ENCODE measurements around the gene ZNF226.

ZNF226 gene

GRCh38 chr19:44182145-44182544 is 17.2 kb downstream of the ZNF226 start:
- no peaks in the 10 kb centered on the region for H4K20me1 ChIP-seq (ENCODE audit: insufficient read depth, low read length)
- no peak overlapping the region for H3K4me2 ChIP-seq (ENCODE audit: low read length)
- no peak overlapping the region for H3K9ac ChIP-seq (ENCODE audit: low read length)
- no peaks in the 10 kb centered on the region for H3K79me2 ChIP-seq (ENCODE audit: low read length)
- H3K27me3 ChIP-seq (ENCODE audit: low read depth, low read length) = no peaks in the 10 kb centered on the region
- TF ChIP-seq CTCF (IDR thresholded peaks at IDR 0.05; ENCODE audit: low read depth, low read length) (no peak), EZH2phosphoT487 (IDR thresholded peaks at IDR 0.05; ENCODE audit: low read depth) (no peak)
- H2AFZ ChIP-seq (ENCODE audit: low read depth, low read length) = no peak overlapping the region
- no peak overlapping the region for H3K27ac ChIP-seq (ENCODE audit: low read length)
- H3K36me3 ChIP-seq (replicated peaks; ENCODE audit: low read depth, low read length) = peaks cover 13% of the 10 kb centered on the region
- peaks cover 19% of the 10 kb centered on the region; the same call in 1 of the 2 replicates for H3K9me3 ChIP-seq (ENCODE audit: insufficient read depth, low read length)
- H3K4me3 ChIP-seq (ENCODE audit: low read length) = no peak overlapping the region
- H3K4me1 ChIP-seq (ENCODE audit: low read length) = no peaks in the 10 kb centered on the region

GRCh38 chr19:44190020-44190419 is 25.1 kb downstream of the ZNF226 start:
- no peak overlapping the region for H3K4me3 ChIP-seq (ENCODE audit: low read length)
- no peak overlapping the region for H3K9ac ChIP-seq (ENCODE audit: low read length)
- peaks cover 3% of the 10 kb centered on the region; the same call in 1 of the 2 replicates for H3K9me3 ChIP-seq (ENCODE audit: insufficient read depth, low read length)
- H3K27me3 ChIP-seq (ENCODE audit: low read depth, low read length) = no peaks in the 10 kb centered on the region
- H2AFZ ChIP-seq (ENCODE audit: low read depth, low read length) = no peak overlapping the region
- no peak overlapping the region for H3K4me2 ChIP-seq (ENCODE audit: low read length)
- H3K4me1 ChIP-seq (ENCODE audit: low read length) = no peaks in the 10 kb centered on the region
- no peaks in the 10 kb centered on the region for H4K20me1 ChIP-seq (ENCODE audit: insufficient read depth, low read length)
- TF ChIP-seq CTCF (IDR thresholded peaks at IDR 0.05; ENCODE audit: low read depth, low read length) (no peak), EZH2phosphoT487 (IDR thresholded peaks at IDR 0.05; ENCODE audit: low read depth) (no peak)
- no peaks in the 10 kb centered on the region for H3K79me2 ChIP-seq (ENCODE audit: low read length)
- H3K36me3 ChIP-seq (replicated peaks; ENCODE audit: low read depth, low read length) = no peaks in the 10 kb centered on the region
- no peak overlapping the region for H3K27ac ChIP-seq (ENCODE audit: low read length)

- H2AFZ ChIP-seq (ENCODE audit: low read depth, low read length) = no peak overlapping the region
- no peak overlapping the region for H3K4me3 ChIP-seq (ENCODE audit: low read length)
- no peaks in the 10 kb centered on the region; the same call in 1 of the 2 replicates for H3K9me3 ChIP-seq (ENCODE audit: insufficient read depth, low read length)
- H3K79me2 ChIP-seq (ENCODE audit: low read length) = no peaks in the 10 kb centered on the region
- H3K27me3 ChIP-seq (ENCODE audit: low read depth, low read length) = no peaks in the 10 kb centered on the region
- H3K36me3 ChIP-seq (replicated peaks; ENCODE audit: low read depth, low read length) = no peaks in the 10 kb centered on the region
- no peak overlapping the region for H3K9ac ChIP-seq (ENCODE audit: low read length)
- H4K20me1 ChIP-seq (ENCODE audit: insufficient read depth, low read length) = no peaks in the 10 kb centered on the region
- H3K4me2 ChIP-seq (ENCODE audit: low read length) = no peak overlapping the region
- H3K27ac ChIP-seq (ENCODE audit: low read length) = no peak overlapping the region
- TF ChIP-seq EZH2phosphoT487 (IDR thresholded peaks at IDR 0.05; ENCODE audit: low read depth) = no peak
- TF ChIP-seq CTCF (IDR thresholded peaks at IDR 0.05; ENCODE audit: low read depth, low read length) = no peak
- no peaks in the 10 kb centered on the region for H3K4me1 ChIP-seq (ENCODE audit: low read length)
These were observed 27.2 kb downstream of the ZNF226 start for GRCh38 chr19:44192127-44192526.

GRCh38 chr19:44196772-44197171 is 31.9 kb downstream of the ZNF226 start:
- H2AFZ ChIP-seq (ENCODE audit: low read depth, low read length) = no peak overlapping the region
- H3K9ac ChIP-seq (ENCODE audit: low read length) = no peak overlapping the region
- no peak overlapping the region for H3K27ac ChIP-seq (ENCODE audit: low read length)
- no peaks in the 10 kb centered on the region for H3K27me3 ChIP-seq (ENCODE audit: low read depth, low read length)
- no peak overlapping the region for H3K4me2 ChIP-seq (ENCODE audit: low read length)
- TF ChIP-seq EZH2phosphoT487 (IDR thresholded peaks at IDR 0.05; ENCODE audit: low read depth) (no peak), CTCF (IDR thresholded peaks at IDR 0.05; ENCODE audit: low read depth, low read length) (no peak)
- no peaks in the 10 kb centered on the region for H3K4me1 ChIP-seq (ENCODE audit: low read length)
- H3K9me3 ChIP-seq (ENCODE audit: insufficient read depth, low read length) = no peaks in the 10 kb centered on the region; the same call in 1 of the 2 replicates
- H3K4me3 ChIP-seq (ENCODE audit: low read length) = no peak overlapping the region
- H4K20me1 ChIP-seq (ENCODE audit: insufficient read depth, low read length) = no peaks in the 10 kb centered on the region
- no peaks in the 10 kb centered on the region for H3K36me3 ChIP-seq (replicated peaks; ENCODE audit: low read depth, low read length)
- no peaks in the 10 kb centered on the region for H3K79me2 ChIP-seq (ENCODE audit: low read length)

Measured in OCI-LY3 (cell line).